KOPT-K1 (cell line): Measurements from ENCODE around the gene PSD.

ENCODE experiments used
- H3K27ac ChIP-seq: fragments of 200-600 bp; sonication (generic); 2 replicates; pipeline ENCODE4 v1.5.1; 2016; ENCODE audit warnings: antibody characterized with exemption, mild to moderate bottlenecking, low read depth, low read length; ENCODE audit not compliant: poor library complexity, severe bottlenecking
- H3K36me3 ChIP-seq: fragments of 200-600 bp; sonication (generic); 2 replicates; pipeline ENCODE4 v1.5.1; 2017; ENCODE audit warnings: antibody characterized with exemption, mild to moderate bottlenecking, low read length, moderate library complexity; ENCODE audit not compliant: insufficient read depth
- H3K9me3 ChIP-seq: fragments of 200-600 bp; sonication (generic); 2 replicates; pipeline ENCODE4 v1.5.1; 2017; ENCODE audit warnings: antibody characterized with exemption, low read length, mild to moderate bottlenecking; ENCODE audit not compliant: insufficient read depth, poor library complexity, severe bottlenecking

The PSD gene

DNA sequence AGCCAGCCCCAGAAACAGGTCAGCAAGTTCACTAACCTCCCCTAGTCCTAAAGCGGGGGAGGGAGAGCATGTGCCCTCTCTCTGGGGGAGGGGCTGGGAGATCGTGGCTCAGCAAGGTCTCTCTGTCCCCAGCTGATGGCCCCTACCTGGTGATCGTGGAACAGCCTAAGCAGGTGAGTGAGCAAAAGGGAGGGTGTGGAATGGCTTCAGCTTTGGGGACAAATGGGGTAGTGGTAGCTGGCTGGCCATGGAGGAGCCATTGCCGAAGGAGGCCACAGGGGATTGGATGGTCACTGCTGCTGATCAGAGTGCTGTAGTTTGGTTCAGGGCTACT is 22.3 kb downstream of the PSD start:
- H3K36me3 ChIP-seq = no peaks in the 10 kb centered on the region
- H3K9me3 ChIP-seq = no peaks in the 10 kb centered on the region
- H3K27ac ChIP-seq = no peak overlapping the region

GRCh38 chr10:102395400-102396316 is 22.9 kb downstream of the PSD start, which contains the start of gene NFKB2:
Gene NFKB2 (plus strand): TSS chr10:102395705. CDS start chr10:102395960, 255 bp downstream.
- Histone ChIP-seq H3K36me3 (no peaks in the 10 kb centered on the region), H3K27ac (peak within 1 kb of the TSS; percentile 66), H3K9me3 (no peaks in the 10 kb centered on the region)

DNA sequence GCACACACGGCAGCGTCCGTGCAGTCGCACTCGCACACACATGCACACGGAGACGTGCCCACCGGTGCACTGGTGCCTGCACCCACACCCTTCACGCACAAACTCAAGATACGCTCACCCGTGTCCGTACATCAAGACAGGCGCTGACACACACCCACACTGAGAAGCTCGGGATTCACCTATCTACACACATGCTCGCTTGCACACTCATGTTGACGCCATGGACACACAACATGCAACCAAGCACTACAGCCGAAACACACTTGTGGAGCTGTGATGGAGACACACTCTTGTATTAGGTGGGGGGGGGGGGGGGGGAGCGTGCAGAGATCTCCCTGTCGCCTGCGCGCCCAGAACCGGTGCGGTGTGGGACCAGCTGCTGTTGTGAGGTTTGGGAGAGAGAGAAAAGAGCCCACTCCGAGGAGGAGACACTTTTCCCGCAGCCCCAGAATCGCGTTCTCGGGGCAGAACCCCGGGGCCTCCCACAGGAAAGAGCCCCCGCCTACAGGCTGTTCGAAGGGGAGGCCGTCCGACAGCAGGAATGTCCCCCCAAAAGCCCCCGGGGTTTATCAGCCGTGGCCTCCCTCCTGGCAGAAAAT is 23.7 kb downstream of the PSD start:
- Histone ChIP-seq H3K27ac (peak overlapping the region; percentile 66), H3K36me3 (no peaks in the 10 kb centered on the region), H3K9me3 (no peaks in the 10 kb centered on the region)

GRCh38 chr10:102394079-102394800 is 24.3 kb downstream of the PSD start:
- Histone ChIP-seq H3K27ac (peak overlapping the region; percentile 66), H3K36me3 (no peaks in the 10 kb centered on the region)

DNA sequence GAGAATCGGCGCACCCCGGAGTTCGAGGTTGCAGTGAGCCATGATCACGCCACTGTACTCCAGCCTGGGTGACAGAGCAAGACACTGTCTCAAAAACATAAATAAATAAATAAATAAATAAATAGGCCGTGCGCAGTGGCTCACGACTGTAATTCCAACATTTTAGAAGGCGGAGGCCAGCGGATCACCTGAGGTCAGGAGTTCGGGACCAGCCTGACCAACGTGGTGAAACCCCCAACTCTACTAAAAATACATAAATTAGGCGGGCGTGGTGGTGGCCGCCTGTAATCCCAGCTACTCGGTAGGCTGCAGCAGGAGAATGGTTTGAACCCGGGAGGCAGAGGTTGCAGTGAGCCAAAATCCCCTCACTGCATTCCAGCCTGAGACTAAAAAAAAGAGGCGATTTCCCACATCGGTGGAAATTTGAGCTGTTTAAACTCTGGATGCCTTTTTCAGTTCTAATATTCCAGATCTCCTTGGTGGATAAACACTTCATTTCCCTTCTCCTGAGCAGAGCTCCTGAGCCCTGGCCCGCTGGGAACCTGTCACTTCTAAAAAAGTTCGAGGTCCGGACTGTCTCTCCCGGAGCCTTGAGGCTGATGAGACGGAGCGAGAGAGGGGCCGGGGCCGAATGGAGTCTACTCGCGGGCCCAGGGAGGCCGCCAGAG is 25.0 kb downstream of the PSD start:
- no peaks in the 10 kb centered on the region for H3K9me3 ChIP-seq
- peak overlapping the region; percentile 66 for H3K27ac ChIP-seq
- H3K36me3 ChIP-seq = no peaks in the 10 kb centered on the region

More at GRCh38 chr10:102394079-102394800, 24.3 kb downstream of the PSD start:
- H3K9me3 ChIP-seq = no peaks in the 10 kb centered on the region

- Histone ChIP-seq H3K36me3 (no peaks in the 10 kb centered on the region), H3K9me3 (no peaks in the 10 kb centered on the region), H3K27ac (no peak overlapping the region)
Measured at GRCh38 chr10:102392306-102392705, 26.3 kb downstream of the PSD start.

DNA sequence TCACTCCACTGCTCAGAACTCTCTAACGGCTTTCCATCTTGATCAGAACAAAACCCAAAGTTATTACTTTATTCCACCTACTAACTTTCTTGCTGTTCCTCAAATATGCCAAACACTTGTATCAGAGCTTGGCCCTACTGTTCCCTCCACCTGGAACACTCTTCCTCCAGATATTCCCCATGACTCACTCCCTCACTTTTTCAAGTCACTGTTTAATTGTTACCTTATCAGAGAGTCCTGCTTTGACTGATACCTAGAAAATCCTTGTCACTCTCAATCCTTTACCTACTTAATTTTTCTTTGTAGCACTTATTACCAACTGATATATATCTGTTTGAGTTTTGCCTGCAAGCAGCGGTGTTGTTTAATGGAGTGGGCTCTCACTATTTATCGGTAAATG is 28.7 kb downstream of the PSD start:
- H3K9me3 ChIP-seq = no peaks in the 10 kb centered on the region
- no peaks in the 10 kb centered on the region for H3K36me3 ChIP-seq
- H3K27ac ChIP-seq = no peak overlapping the region

- Histone ChIP-seq H3K9me3 (no peaks in the 10 kb centered on the region), H3K36me3 (peaks cover 41% of the 10 kb centered on the region), H3K27ac (no peak overlapping the region)
Measured at GRCh38 chr10:102384606-102385429, 33.8 kb downstream of the PSD start.

- Histone ChIP-seq H3K27ac (no peak overlapping the region), H3K36me3 (peaks cover 48% of the 10 kb centered on the region), H3K9me3 (no peaks in the 10 kb centered on the region)
Measured at GRCh38 chr10:102384053-102384452, 34.5 kb downstream of the PSD start.

DNA sequence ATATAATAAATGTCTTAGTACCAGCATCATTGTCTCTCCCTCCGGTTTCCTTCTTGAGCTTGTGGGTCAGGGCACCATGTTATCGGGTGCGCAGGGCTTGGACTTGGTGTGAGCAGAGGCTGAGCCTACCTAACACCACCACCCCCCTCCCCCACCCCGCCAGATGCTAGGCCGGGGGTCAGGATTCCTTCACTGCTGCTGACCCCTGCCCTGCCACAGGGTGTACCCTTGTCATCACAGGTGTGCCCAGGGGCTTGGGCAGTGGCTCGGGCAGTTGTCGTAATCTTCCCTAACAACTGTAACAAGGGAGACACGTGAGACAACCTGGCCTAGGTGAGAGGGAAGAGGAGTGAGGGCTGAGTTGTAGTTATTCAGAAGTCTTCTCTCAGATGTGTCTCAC is 35.7 kb downstream of the PSD start:
- H3K27ac ChIP-seq = no peak overlapping the region
- peaks cover 58% of the 10 kb centered on the region for H3K36me3 ChIP-seq

DNA sequence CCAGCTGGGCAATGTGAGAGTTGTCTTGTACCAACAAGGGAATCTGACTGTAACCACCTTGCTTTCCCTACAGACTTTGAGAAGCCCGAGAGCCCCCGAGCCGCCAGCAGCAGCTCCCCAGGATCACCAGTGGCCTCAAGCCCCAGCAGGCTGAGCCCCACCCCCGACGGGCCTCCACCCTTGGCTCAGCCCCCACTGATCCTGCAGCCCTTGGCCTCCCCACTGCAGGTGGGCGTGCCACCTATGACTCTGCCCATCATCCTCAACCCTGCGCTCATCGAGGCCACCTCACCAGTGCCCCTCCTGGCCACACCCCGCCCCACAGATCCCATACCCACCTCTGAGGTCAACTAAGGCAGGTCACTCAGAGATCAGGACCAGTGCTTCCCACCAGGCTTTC is 36.6 kb downstream of the PSD start:
- H3K27ac ChIP-seq = no peak overlapping the region
- H3K36me3 ChIP-seq = peaks cover 66% of the 10 kb centered on the region
- H3K9me3 ChIP-seq = no peaks in the 10 kb centered on the region

More for the DNA sequence above, 35.7 kb downstream of the PSD start:
- no peaks in the 10 kb centered on the region for H3K9me3 ChIP-seq

DNA sequence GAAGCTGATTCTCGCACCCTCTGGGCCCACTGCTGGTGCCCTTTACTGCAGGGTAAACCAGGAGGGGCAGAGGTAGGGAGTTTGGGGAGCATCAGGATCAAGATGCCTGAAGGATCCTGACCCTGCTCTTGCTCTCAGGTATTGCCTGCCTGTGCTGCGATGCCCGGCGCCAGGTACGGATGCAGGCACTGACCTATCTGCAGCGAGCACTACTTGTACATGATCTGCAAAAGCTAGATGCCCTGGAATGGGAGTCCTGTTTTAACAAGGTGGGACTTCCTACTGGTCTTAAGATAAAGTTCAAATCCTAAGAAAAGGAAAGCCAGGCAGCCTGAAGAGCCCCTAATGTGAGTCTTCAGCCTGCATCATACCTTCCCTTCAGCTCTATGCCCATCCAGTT is 39.2 kb downstream of the PSD start:
- Histone ChIP-seq H3K9me3 (no peaks in the 10 kb centered on the region), H3K27ac (no peak overlapping the region), H3K36me3 (peaks cover 92% of the 10 kb centered on the region)

DNA sequence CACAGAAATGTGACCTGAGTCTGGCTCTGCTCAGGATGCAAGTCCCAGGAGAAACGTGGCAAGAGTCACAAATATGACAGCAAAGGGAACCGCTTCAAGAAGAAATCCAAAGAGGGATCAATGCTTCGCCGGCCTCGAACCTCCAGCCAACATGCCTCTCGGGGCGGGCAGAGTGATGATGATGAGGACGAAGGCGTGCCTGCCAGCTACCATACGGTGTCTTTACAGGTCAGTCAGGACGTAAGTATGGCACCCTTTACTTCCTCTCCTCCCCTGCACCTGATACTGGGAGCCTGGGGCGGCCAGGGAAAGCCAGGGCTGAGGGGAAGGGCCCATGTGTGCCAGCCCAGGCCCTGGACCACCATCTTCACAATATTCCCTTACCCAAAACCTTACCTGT is 41.7 kb downstream of the PSD start:
- Histone ChIP-seq H3K27ac (no peak overlapping the region), H3K9me3 (no peaks in the 10 kb centered on the region), H3K36me3 (peaks cover 97% of the 10 kb centered on the region)

DNA sequence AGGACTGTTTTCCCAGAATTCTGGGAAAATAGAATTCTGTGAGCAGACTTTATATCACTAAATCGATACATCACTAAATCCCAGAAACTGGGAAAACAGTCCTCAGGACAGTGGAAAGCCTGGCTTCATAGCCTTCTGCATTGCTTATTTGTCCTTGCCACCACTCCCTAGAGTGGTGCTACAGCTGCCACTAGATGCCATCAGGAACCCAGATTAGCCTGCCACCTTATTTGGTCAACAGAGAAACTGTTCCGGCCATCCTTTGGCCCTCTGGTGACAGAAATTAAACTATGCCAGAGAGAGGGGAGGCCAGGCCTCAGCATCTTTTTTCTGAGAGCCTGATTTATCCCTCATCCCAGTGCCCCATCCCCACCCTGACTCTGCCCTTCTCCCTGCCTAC is 42.7 kb downstream of the PSD start:
- Histone ChIP-seq H3K9me3 (no peaks in the 10 kb centered on the region), H3K36me3 (peaks cover 97% of the 10 kb centered on the region), H3K27ac (no peak overlapping the region)
